Right forelimb (tissue), 1 donor: Measurements from ENCODE around the gene PTER.

ENCODE experiments used
- DNase-seq: peaks from one replicate; pipeline ENCODE4 v3.0.0-alpha.2; 2018

Gene PTER

GRCh38 chr10:16436758-16437539 lies at the start of gene PTER:
PTER (plus strand) TSS chr10:16437010; CDS start chr10:16484385, 47,375 bp downstream.
- DNase-seq = peak; percentile 93

- DNase-seq = no peak
These were observed 44.2 kb upstream of the PTER start for GRCh38 chr10:16392531-16393069.

GRCh38 chr10:16393271-16393858 lies 43.4 kb upstream of the PTER start:
- no peak for DNase-seq

GRCh38 chr10:16401416-16401815 lies 35.4 kb upstream of the PTER start:
- no peak for DNase-seq

GRCh38 chr10:16408379-16408778 lies 28.4 kb upstream of the PTER start:
- no peak for DNase-seq

- no peak for DNase-seq
These were observed 19.5 kb upstream of the PTER start for GRCh38 chr10:16417341-16417740.

GRCh38 chr10:16423599-16423998 lies 13.2 kb upstream of the PTER start:
- no peak for DNase-seq

GRCh38 chr10:16425449-16425848 lies 11.4 kb upstream of the PTER start:
- DNase-seq = no peak

GRCh38 chr10:16429539-16429938 lies 7.3 kb upstream of the PTER start:
- no peak for DNase-seq

- DNase-seq = no peak
These were observed 448 bp upstream of the PTER start for GRCh38 chr10:16436367-16436757.

- DNase-seq = no peak
These were observed 707 bp downstream of the PTER start for GRCh38 chr10:16437540-16437894.

- no peak for DNase-seq
These were observed 2.5 kb downstream of the PTER start for GRCh38 chr10:16439295-16439694.

- DNase-seq = no peak
These were observed 3.8 kb downstream of the PTER start for GRCh38 chr10:16440396-16441133.

- DNase-seq = no peak
These were observed 4.5 kb downstream of the PTER start for GRCh38 chr10:16441173-16441840.

- DNase-seq = no peak
These were observed 6.1 kb downstream of the PTER start for GRCh38 chr10:16442914-16443313.

- no peak for DNase-seq
These were observed 9.1 kb downstream of the PTER start for GRCh38 chr10:16445770-16446469.

GRCh38 chr10:16449454-16449853 lies 12.6 kb downstream of the PTER start:
- no peak for DNase-seq

- DNase-seq = no peak
These were observed 21.6 kb downstream of the PTER start for GRCh38 chr10:16458166-16458955.

- no peak for DNase-seq
These were observed 22.7 kb downstream of the PTER start for GRCh38 chr10:16459423-16459939.

- no peak for DNase-seq
These were observed 29.2 kb downstream of the PTER start for GRCh38 chr10:16466001-16466400.

GRCh38 chr10:16470747-16471146 lies 33.9 kb downstream of the PTER start:
- no peak for DNase-seq
